Astrocyte of the spinal cord (primary cell): ENCODE data around the gene GORASP2.

ENCODE experiments used
- DNase-seq: peaks from one replicate; pipeline ENCODE4 v3.0.0; 2011; ENCODE audit warnings: low read depth, low spot score
- H3K4me3 ChIP-seq: 2 replicates; pipeline ENCODE4 v1.5.1; 2011; ENCODE audit warnings: low read depth, mild to moderate bottlenecking, low read length, moderate library complexity
- in situ Hi-C: cut with HindIII; loops from 2 replicates; pipeline ENCODE4 v1.10.0; 2017; ENCODE audit warnings: low sequenced_read_pairs
- TF ChIP-seq, protein P1 (sequence below): IDR thresholded peaks from 2 replicates; pipeline ENCODE4 v1.5.1; 2012; ENCODE audit warnings: low read depth, mild to moderate bottlenecking, low read length, inconsistent platforms

GORASP2 gene

DNA sequence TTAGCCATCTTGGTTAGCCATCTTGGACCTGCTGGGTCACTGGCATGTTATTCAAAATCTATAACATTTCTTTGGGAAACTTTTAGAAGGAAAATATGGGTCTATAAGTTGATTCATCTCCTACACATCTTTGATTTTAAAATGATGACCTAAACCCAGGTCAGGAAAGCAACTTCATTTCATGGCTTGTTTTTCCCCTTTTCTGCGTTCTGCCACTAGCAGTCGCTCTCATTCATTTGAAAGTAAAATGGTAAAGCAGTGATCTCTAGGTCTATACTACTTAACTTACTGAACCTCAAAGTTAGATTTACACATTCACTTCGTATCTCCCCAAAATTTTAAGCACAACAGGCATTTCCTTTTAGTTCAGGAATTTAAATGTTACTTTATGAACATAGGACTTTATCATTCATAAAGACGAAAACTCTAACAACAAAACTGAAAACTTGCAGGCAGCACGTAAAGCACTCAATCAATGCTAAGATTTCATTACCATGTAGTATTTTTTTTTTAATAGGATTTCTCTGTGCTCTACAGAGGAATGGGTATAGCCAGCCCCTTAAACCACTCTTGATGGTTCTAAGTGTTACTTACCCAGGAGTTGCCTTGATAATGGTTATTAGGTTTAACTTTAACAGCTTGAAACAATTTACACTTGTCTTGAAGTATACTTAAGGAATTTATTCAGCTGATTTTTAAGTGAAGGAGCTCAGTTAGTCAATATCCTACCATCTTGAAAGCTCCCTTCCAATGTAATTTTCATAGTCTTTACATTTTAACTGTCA lies 62.5 kb downstream of the GORASP2 start:
- DNase-seq: no peak
- H3K4me3 ChIP-seq: no peak overlapping the region
- in situ Hi-C loops: no loop called here
- TF ChIP-seq, protein P1, sequence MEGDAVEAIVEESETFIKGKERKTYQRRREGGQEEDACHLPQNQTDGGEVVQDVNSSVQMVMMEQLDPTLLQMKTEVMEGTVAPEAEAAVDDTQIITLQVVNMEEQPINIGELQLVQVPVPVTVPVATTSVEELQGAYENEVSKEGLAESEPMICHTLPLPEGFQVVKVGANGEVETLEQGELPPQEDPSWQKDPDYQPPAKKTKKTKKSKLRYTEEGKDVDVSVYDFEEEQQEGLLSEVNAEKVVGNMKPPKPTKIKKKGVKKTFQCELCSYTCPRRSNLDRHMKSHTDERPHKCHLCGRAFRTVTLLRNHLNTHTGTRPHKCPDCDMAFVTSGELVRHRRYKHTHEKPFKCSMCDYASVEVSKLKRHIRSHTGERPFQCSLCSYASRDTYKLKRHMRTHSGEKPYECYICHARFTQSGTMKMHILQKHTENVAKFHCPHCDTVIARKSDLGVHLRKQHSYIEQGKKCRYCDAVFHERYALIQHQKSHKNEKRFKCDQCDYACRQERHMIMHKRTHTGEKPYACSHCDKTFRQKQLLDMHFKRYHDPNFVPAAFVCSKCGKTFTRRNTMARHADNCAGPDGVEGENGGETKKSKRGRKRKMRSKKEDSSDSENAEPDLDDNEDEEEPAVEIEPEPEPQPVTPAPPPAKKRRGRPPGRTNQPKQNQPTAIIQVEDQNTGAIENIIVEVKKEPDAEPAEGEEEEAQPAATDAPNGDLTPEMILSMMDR: peak; percentile 34

DNA sequence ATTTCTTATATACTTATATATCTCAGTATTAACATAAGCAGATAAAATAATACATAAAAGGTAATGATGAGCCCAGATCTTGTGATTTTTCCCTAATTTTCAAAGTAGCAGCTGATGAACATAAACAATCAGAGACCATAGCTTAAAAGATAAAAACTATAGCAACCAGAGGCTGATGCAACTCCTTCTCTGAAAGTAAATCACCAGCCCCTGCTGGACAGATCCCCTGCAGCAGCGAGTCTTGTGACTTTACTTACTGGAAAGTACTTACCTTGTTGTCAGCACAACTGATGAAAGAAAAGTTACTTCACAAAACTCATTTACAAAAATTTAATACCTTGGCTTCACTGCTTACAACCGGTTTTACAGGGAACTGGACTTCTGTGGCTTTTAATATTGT lies 67.3 kb downstream of the GORASP2 start:
- in situ Hi-C loops: no loop called here
- no peak for DNase-seq
- TF ChIP-seq, protein P1: no peak

DNA sequence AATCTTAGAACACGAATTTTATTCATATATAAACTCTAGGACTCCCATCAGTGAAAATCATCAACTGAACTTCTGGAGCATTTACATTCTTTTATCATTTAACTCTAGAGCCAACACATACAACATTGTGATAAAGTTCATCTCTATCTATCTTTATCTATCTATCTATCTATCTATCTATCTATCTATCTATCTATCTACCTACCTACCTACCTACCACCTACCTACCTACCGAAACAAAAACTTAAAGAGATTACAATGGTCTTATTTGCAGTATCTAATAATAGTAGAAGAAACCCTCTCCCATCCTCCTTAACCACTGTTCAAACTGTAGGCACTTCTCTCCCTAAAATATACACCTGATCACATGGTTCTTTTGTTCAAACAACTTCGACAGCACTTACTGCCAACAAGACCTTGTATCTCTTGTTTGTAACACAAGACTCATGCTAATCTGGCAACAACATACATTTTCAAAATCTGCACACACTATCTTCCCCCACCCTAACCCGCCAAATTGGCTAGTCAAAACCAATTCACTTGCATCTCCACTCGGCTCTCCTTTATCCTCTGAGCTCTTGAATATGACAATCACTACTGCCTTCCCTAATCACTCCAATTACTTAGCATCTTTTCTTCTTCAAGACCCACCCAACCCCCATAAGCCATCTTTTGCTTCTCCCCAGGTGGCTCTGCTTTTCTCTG lies 69.0 kb downstream of the GORASP2 start:
- no peak overlapping the region for H3K4me3 ChIP-seq
- DNase-seq: no peak
- TF ChIP-seq, protein P1: no peak
- in situ Hi-C loops: no loop called here

More for the DNA sequence above, 67.3 kb downstream of the GORASP2 start:
- no peak overlapping the region for H3K4me3 ChIP-seq

DNA sequence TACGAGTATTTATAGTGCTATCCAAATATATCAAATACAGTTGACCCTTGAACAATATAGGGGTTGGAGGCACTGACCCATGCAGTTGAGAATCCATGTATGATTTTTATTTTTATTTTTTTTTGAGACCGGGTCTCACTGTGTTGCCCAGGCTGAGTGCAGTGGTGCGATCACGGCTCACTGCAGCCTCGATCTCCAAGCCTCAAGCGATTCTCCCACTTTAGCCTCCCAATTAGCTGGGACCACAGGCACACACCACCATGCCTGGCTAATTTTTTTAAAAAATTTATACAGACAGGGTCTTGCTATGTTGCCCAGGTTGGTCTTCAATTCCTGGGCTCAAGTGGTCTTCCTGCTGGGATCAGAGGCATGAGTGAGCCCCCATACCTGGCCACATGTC lies 70.6 kb downstream of the GORASP2 start:
- DNase-seq: no peak
- TF ChIP-seq, protein P1: no peak
- in situ Hi-C loops: no loop called here
- H3K4me3 ChIP-seq: no peak overlapping the region

DNA sequence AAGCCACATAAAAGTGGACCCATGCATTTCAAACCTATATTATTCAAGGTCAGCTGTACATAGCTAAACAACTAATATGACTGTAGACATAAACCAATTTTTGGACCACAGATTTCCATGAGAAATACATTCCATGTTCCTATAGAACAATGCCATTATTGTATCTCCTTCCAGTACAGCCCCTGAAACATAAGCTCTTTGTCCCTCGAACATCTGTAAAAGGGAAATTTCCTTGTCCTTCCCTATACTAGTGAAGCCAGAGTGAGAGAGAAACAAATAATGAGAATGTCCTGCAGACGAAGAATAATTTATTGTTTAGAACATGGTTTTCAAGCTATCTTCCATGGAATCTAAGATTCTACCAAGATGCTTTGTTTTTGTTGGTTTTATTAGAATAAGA lies 75.3 kb downstream of the GORASP2 start:
- no peak overlapping the region for H3K4me3 ChIP-seq
- in situ Hi-C loops: no loop called here
- DNase-seq: no peak
- TF ChIP-seq, protein P1: no peak

DNA sequence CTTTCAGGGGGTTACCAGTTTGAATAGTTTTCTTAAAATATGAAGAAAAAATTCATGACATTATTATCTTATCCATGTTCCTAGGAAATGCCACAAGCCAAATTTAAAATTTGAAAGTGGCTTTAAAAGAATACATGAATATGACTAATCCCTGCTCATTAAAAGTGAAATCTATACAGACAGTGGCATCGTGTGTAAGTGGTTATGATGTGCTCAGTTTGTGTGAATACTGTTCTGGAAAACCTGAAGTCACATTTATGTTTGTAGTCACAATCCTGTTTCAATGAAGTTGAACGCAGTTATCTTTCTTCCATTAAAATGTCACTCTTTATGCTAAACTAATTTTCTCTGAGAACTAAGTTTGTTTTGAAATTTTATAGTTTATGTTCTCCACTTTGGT lies 75.8 kb downstream of the GORASP2 start:
- DNase-seq: no peak
- no peak overlapping the region for H3K4me3 ChIP-seq
- TF ChIP-seq, protein P1: no peak
- in situ Hi-C loops: no loop called here
